Activated CD4-positive, alpha-beta T cell treated with anti-CD3 and anti-CD28 coated beads for 36 hours (primary cell): ENCODE measurements around the gene CASKIN2. TPM values are rescaled to one million over a fixed set of nuclear protein-coding genes. Genes with fewer than 3 reads are reported as not detected.

Experiments
- ATAC-seq: fragments of 200-7000 bp; cut with Tn5 transposase; one replicate; pipeline ENCODE4 v1.10.0; 2021; ENCODE audit warnings: mild to moderate bottlenecking, moderate library complexity
- CTCF ChIA-PET: fragments of 350-600 bp; sonication (Branson Sonifier 250); formaldehyde crosslinking; loops from one replicate; lab custom pipeline; 2021; ENCODE audit warnings: antibody characterized with exemption; lab: Charles Lee
- POLR2A ChIA-PET: fragments of 350-600 bp; sonication (Branson Sonifier 250); formaldehyde crosslinking; loops from one replicate; lab custom pipeline; 2021; ENCODE audit warnings: antibody characterized with exemption, inconsistent platforms; lab: Charles Lee
- DNase-seq: peaks from one replicate; pipeline ENCODE4 v3.0.0-alpha.2; 2020
- H3K27ac Mint-ChIP-seq: one replicate; pipeline ENCODE4 v1.8.0; 2021; ENCODE audit warnings: mixed read lengths
- H3K27me3 Mint-ChIP-seq: one replicate; pipeline ENCODE4 v1.8.0; 2021; ENCODE audit warnings: mixed read lengths
- H3K36me3 Mint-ChIP-seq: one replicate; pipeline ENCODE4 v1.8.0; 2021; ENCODE audit warnings: low read depth, mixed read lengths
- H3K4me1 Mint-ChIP-seq: one replicate; pipeline ENCODE4 v1.8.0; 2021; ENCODE audit warnings: mixed read lengths
- H3K4me3 Mint-ChIP-seq: one replicate; pipeline ENCODE4 v1.8.0; 2021; ENCODE audit warnings: mild to moderate bottlenecking, moderate library complexity, mixed read lengths
- H3K9me3 Mint-ChIP-seq: one replicate; pipeline ENCODE4 v1.8.0; 2021; ENCODE audit warnings: low read depth, mixed read lengths
- intact Hi-C, 2 experiments: fragments of 100-400 bp; cut with DNase I in 1 of 2; cut with micrococcal nuclease in 1 of 2; formaldehyde crosslinking; loops; one replicate each; pipeline versions ENCODE4 v1.14.2 to v1.15.1; 2022 to 2024; cut with DNase I, micrococcal nuclease
- total RNA-seq, 2 experiments: library from RNA; stranded (reverse); gene quantifications; one replicate each; pipeline ENCODE4 v1.2.3, GENCODE V29; 2021

The CASKIN2 gene, protein sequence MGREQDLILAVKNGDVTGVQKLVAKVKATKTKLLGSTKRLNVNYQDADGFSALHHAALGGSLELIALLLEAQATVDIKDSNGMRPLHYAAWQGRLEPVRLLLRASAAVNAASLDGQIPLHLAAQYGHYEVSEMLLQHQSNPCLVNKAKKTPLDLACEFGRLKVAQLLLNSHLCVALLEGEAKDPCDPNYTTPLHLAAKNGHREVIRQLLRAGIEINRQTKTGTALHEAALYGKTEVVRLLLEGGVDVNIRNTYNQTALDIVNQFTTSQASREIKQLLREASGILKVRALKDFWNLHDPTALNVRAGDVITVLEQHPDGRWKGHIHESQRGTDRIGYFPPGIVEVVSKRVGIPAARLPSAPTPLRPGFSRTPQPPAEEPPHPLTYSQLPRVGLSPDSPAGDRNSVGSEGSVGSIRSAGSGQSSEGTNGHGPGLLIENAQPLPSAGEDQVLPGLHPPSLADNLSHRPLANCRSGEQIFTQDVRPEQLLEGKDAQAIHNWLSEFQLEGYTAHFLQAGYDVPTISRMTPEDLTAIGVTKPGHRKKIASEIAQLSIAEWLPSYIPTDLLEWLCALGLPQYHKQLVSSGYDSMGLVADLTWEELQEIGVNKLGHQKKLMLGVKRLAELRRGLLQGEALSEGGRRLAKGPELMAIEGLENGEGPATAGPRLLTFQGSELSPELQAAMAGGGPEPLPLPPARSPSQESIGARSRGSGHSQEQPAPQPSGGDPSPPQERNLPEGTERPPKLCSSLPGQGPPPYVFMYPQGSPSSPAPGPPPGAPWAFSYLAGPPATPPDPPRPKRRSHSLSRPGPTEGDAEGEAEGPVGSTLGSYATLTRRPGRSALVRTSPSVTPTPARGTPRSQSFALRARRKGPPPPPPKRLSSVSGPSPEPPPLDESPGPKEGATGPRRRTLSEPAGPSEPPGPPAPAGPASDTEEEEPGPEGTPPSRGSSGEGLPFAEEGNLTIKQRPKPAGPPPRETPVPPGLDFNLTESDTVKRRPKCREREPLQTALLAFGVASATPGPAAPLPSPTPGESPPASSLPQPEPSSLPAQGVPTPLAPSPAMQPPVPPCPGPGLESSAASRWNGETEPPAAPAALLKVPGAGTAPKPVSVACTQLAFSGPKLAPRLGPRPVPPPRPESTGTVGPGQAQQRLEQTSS (N-terminal part only)
- 1 to 10 TPM; 2.9 to 3.0 TPM for total RNA-seq

DNA sequence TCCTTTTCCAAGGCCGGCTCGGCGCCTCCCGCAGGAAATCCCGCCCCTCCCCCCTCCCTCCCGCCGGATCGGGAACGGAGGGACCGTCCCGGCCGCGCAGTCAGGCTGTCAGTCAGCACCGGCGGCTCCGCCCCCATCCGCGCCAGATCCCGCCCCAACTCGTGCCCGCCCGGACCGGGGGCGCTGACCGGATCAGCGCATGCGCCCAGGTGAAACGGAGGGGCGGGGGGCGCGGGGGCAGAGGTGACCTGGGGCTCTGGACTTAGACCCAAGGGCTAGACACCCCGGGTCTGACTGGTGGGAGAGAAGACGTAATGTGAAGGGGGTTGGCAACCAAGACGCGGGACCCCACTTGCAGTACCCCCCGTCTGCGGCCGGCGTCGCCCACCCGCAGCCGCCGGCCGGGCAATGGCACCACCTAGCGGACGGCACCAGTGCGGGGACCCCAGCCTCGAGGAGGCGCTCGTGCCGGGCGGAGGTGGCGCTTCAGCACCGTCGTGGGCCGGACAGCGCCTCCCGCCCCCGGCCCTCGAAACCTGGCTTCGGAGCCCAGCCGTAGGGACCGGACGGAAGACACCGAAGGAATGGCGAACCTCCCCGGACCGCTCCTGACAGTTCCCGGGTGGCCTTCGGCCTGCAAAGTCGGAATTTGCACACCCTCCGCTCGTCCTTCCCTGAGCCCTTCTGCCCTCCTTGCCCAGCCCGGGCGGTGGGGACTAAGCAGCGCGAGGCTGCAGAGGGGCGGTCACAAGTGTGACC lies at the start of gene CASKIN2:
TSS of gene CASKIN2 (minus strand) at position 42 of the 759 bp plus-strand sequence. CDS start 1,733 bp downstream, outside the sequence.
- ChIA-PET CTCF (interaction anchor here (0.6 to 1.5 kb wide), 16 partner anchors 9 to 776 kb away, joined by 3 to 10 read pairs (median 4); partner anchors contain the start of genes LLGL2 and SLC25A19), POLR2A (interaction anchor here (1.0 to 1.4 kb wide), 2 partner anchors 9 to 73 kb away, joined by 3 to 6 read pairs; partner anchors contain the start of gene LLGL2)
- Mint-ChIP-seq H3K4me3 (peak within 1 kb of the TSS; percentile 68), H3K27me3 (peaks cover 3% of the 10 kb centered on the region), H3K36me3 (peaks cover 19% of the 10 kb centered on the region), H3K9me3 (no peaks in the 10 kb centered on the region), H3K27ac (no peak within 1 kb of the TSS), H3K4me1 (peaks cover 22% of the 10 kb centered on the region)
- intact Hi-C loops, result loop anchor here (1.0 to 10.0 kb wide), 20 partner anchors 10 to 986 kb away; partner anchors contain the start of genes GGA3 (in 2 of the 2), MRPS7 (in 2 of the 2), RECQL5 (in 2 of the 2) and SAP30BP (in 2 of the 2)
- ATAC-seq (peak; percentile 61), DNase-seq (peak; percentile 93)

DNA sequence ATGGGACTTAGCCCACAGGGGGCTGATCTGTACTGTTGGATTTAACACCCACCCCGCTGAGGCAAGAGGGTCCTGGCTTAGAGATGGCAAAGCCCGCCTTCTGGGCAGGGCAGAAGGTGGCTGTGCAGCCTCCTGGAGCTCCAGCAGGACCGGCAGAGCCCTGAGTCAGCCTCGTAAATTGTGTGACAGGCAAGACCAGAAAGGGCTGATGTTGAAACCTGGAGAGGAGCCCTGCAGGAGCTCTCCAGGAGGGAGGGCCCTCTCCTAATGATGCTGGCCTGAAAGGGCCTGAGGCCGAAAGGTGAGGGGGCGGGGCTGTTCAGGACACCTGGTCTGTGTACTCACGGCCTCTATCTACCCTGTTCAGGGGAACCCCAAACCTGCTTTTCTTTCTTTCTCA lies 49.7 kb upstream of the CASKIN2 start:
- Mint-ChIP-seq H3K9me3 (no peaks in the 10 kb centered on the region), H3K4me1 (no peaks in the 10 kb centered on the region), H3K4me3 (no peak overlapping the region), H3K36me3 (no peaks in the 10 kb centered on the region), H3K27me3 (no peaks in the 10 kb centered on the region), H3K27ac (no peak overlapping the region)
- ChIA-PET POLR2A (no interaction called here), CTCF (interaction anchor here (0.5 kb wide), 1 partner anchor 85 kb away, joined by 4 read pairs; no protein-coding TSS in a partner anchor)
- intact Hi-C loops, result no loop called here
- no peak for ATAC-seq
- no peak for DNase-seq

DNA sequence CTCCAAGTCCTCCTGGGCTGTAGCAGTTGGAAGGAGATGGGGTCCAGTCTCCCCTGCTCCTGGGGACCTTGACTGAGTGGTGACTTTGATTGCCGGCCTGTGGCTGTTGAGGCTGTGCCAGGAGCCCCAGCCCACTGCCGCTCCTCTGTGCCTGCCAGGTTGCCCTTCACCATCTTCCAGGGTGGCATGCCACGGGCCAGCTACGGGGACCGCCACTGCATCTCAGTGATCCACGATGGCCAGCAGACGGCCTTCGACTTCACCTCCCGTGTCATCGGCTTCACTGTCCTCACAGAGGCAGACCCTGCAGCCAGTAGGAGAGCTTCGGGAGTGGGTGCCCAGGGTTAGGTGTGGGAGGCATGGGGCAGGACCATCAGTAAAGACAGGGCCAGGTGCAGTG lies 48.9 kb upstream of the CASKIN2 start:
- H3K36me3 Mint-ChIP-seq, result no peaks in the 10 kb centered on the region
- POLR2A ChIA-PET, result no interaction called here
- CTCF ChIA-PET, result interaction anchor here (0.5 kb wide), 1 partner anchor 155 kb away, joined by 3 read pairs; no protein-coding TSS in a partner anchor

DNA sequence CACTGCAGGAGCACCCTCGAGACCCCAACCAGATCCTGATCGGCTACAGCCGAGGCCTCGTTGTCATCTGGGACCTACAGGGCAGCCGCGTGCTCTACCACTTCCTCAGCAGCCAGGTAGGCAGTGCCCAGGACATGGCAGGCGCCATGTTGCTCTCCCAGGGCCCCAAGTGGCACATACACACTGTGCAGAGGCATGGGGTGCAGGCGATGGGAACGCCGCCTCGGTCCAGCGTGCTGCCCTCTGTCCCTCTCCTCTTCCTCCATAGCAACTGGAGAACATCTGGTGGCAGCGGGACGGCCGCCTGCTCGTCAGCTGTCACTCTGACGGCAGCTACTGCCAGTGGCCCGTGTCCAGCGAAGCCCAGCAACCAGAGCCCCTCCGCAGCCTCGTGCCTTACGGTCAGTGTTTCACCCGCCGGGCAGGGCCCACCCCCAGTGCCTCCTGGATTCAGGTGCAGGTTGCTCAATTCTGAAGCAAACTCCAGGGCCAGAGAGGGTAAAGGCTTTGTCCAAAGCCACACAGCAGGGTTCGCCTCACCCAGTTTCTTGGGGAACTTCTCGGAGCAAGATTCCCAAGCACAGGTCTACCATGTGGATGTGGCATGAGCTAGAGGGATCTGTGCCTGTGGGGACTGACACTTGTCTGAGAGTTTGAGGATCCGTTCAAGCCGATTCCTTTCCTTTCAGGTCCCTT lies 47.9 kb upstream of the CASKIN2 start:
- POLR2A ChIA-PET, result no interaction called here
- Mint-ChIP-seq H3K27me3 (no peaks in the 10 kb centered on the region), H3K9me3 (no peaks in the 10 kb centered on the region), H3K4me3 (no peak overlapping the region), H3K36me3 (no peaks in the 10 kb centered on the region), H3K4me1 (no peaks in the 10 kb centered on the region), H3K27ac (no peak overlapping the region)
- no peak for ATAC-seq
- intact Hi-C loops, result no loop called here
- CTCF ChIA-PET, result no interaction called here
- DNase-seq, result no peak

More for the DNA sequence above, 48.9 kb upstream of the CASKIN2 start:
- DNase-seq, result no peak
- H3K9me3 Mint-ChIP-seq, result no peaks in the 10 kb centered on the region
- H3K4me1 Mint-ChIP-seq, result no peaks in the 10 kb centered on the region
- H3K27ac Mint-ChIP-seq, result no peak overlapping the region
- H3K4me3 Mint-ChIP-seq, result no peak overlapping the region
- intact Hi-C loops, result no loop called here
- no peaks in the 10 kb centered on the region for H3K27me3 Mint-ChIP-seq
- no peak for ATAC-seq

DNA sequence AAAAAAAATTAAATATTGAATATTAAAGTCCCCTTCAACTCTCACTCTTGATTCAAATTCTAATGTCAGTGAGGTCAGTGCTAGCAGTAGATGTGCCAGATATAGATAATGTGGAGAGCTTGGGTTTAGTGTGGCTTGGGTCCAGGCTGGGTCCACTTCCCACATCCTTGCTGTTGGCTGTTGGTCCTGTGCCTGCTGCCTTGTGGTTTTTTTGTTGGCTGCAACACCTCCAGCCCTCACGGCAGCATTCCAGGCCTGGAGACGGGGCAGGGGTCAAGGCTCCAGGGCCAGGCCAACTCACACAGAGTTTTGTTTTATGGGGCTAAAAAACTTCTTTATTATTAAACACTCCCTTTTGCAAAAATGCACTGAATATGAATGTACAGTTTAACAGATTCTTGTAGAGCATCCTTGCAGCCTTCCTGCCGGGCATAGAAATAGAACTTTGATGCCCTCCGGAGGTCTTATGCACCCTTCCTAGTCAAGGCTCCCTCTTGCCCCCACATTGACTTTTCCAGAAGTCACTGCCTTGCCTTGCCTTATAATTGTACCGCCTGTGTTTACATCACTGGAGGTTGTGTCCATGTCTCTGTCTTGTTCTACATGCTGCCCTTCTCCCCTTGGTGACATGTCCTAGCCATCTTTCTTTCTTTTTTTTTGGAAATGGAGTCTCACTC lies 46.7 kb upstream of the CASKIN2 start:
- H3K4me3 Mint-ChIP-seq, result no peak overlapping the region
- CTCF ChIA-PET, result no interaction called here
- no peaks in the 10 kb centered on the region for H3K9me3 Mint-ChIP-seq
- ATAC-seq, result no peak
- no peaks in the 10 kb centered on the region for H3K36me3 Mint-ChIP-seq
- no peak for DNase-seq
- no peaks in the 10 kb centered on the region for H3K27me3 Mint-ChIP-seq
- intact Hi-C loops, result no loop called here
- H3K27ac Mint-ChIP-seq, result no peak overlapping the region
- no peaks in the 10 kb centered on the region for H3K4me1 Mint-ChIP-seq
- POLR2A ChIA-PET, result no interaction called here

DNA sequence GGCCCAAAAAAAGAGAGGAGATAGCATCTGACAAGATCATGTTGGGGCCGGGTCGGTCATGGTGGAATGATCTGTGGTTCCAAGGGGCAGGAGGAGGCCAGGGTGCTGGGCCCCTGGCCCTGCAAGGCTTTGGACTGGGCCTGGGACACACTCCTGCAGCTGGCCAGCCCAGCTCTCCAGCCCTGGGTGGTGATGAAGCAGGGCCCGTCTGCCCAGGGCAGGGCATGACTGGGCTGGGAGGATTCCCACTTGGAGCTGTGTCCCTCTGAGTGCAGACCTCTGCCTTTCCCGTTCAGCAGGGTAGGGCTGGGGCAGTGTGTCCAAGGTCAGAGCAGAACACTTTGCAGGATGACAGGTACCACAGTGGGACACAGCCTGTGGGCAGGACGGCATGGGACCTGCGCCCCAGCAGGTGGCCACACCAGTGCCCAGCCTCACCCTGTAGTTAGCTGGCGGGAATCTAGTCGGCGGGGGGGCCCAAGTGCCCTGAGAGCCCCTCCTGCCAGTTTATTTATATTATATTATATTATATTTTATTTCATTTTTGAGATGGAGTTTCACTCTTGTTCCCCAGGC lies 44.7 kb upstream of the CASKIN2 start:
- no peak overlapping the region for H3K27ac Mint-ChIP-seq
- no peaks in the 10 kb centered on the region for H3K36me3 Mint-ChIP-seq
- POLR2A ChIA-PET, result no interaction called here
- no peak for DNase-seq
- intact Hi-C loops, result no loop called here
- CTCF ChIA-PET, result interaction anchor here (0.6 kb wide), 1 partner anchor 84 kb away, joined by 4 read pairs; no protein-coding TSS in a partner anchor
- no peak overlapping the region for H3K4me3 Mint-ChIP-seq
- H3K27me3 Mint-ChIP-seq, result no peaks in the 10 kb centered on the region
- no peak for ATAC-seq
- H3K9me3 Mint-ChIP-seq, result no peaks in the 10 kb centered on the region
- H3K4me1 Mint-ChIP-seq, result no peaks in the 10 kb centered on the region

DNA sequence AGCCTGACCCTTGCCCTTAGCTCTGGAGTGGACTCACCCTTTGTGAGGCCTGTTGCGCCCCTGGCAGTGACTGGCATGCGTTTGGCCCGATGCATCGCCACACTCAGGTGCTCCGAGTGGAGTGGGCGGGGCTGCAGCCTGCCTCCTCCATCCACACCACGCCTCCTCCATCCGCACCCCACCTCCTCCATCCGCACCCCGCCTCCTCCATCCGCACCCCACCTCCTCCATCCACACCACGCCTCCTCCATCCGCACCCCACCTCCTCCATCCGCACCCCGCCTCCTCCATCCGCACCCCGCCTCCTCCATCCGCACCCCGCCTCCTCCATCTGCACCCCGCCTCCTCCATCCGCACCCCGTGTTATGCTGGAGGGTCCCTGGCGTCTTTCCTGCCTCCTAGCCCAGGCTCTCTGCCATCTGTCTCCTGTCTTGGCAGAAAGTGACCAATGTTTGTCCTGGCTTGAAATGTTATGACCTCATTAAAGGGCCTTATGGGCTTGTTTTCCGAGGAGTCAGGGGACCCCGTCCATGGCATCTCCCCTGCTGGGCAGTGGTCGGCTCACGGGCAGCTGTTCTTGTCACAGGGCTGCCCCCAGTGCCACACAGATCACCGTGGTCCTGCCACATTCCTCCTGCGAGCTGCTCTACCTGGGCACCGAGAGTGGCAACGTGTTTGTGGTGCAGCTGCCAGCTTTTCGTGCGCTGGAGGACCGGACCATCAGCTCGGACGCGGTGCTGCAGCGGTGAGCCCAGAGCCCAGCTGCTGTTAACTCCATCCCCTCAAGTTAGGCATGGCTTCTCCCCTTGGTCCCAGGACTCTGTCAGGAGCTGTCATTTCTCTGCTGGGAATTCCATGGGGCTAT lies 43.6 kb upstream of the CASKIN2 start:
- ATAC-seq (no peak), DNase-seq (no peak)
- POLR2A ChIA-PET, result no interaction called here
- H3K27ac Mint-ChIP-seq, result no peak overlapping the region
- CTCF ChIA-PET, result no interaction called here
- no peak overlapping the region for H3K4me3 Mint-ChIP-seq
- no peaks in the 10 kb centered on the region for H3K4me1 Mint-ChIP-seq
- intact Hi-C loops, result no loop called here
- no peaks in the 10 kb centered on the region for H3K9me3 Mint-ChIP-seq
- no peaks in the 10 kb centered on the region for H3K27me3 Mint-ChIP-seq
- H3K36me3 Mint-ChIP-seq, result no peaks in the 10 kb centered on the region

DNA sequence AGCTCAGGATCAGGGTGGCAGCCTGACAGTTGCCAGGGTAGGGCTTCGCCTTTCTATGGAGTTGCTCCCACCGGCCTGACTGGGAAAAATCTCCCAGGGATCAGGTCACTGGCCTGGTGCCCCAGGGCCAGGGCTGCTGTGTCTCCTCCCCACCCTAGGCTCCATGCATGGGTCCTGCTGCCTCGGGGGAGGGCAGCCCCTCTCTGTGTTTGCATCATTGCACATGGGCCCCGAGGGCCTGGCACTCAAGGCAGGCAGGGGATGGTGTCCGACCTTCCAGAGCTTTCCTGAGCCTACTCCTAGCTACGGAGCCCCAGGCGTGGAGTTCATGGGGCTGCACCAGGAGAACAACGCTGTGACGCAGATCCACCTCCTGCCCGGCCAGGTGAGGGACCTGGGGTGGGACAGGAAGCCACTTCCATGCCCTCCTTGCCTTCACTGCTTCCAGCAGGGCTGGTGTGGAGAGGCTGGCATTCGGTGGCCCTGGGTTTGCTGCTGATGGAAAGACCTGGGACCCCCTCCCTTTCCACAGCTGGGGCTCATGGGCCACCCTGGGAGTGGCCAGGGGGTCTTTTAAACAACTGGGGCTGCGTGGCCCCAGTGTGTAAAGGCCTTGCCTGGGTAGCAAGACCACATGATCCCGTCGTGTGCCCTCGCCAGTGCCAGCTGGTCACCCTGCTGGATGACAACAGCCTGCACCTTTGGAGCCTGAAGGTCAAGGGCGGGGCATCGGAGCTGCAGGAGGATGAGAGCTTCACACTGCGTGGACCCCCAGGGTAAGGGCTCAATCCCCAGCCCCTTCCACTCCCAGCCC lies 42.7 kb upstream of the CASKIN2 start:
- no peaks in the 10 kb centered on the region for H3K36me3 Mint-ChIP-seq
- H3K4me1 Mint-ChIP-seq, result no peaks in the 10 kb centered on the region
- CTCF ChIA-PET, result interaction anchor here (1.5 kb wide), 1 partner anchor 43 kb away, joined by 5 read pairs; no protein-coding TSS in a partner anchor
- no peak overlapping the region for H3K27ac Mint-ChIP-seq
- H3K27me3 Mint-ChIP-seq, result no peaks in the 10 kb centered on the region
- DNase-seq (no peak), ATAC-seq (no peak)
- intact Hi-C loops, result no loop called here
- H3K4me3 Mint-ChIP-seq, result no peak overlapping the region
- no peaks in the 10 kb centered on the region for H3K9me3 Mint-ChIP-seq
- POLR2A ChIA-PET, result no interaction called here
